Activated naive CD4-positive, alpha-beta T cell treated with anti-CD3 and anti-CD28 coated beads, Interleukin-2, amount 50 U/mL, for 72 hours (primary cell): ENCODE data around the gene GBE1. TPM values are rescaled to one million over a fixed set of nuclear protein-coding genes. Genes with fewer than 3 reads are reported as not detected.

Experiments used
- ATAC-seq, 2 donors: fragments of 150-1000 bp; cut with Tn5 transposase; 2 replicates each; pipeline ENCODE4 v1.10.0; 2021; ENCODE audit warnings: mild to moderate bottlenecking in 2 of 2, moderate library complexity in 2 of 2
- DNase-seq, 2 donors: peaks; one replicate each; pipeline ENCODE4 v3.0.0; 2021 to 2022; ENCODE audit warnings: low spot score in 2 of 2
- H3K27ac Mint-ChIP-seq, 2 donors: one replicate each; pipeline ENCODE4 v1.8.0; 2022; ENCODE audit warnings: mild to moderate bottlenecking in 2 of 2, mixed read lengths in 2 of 2
- H3K36me3 Mint-ChIP-seq, 2 donors: one replicate each; pipeline ENCODE4 v1.8.0; 2022; ENCODE audit warnings: mixed read lengths in 2 of 2
- H3K9me3 Mint-ChIP-seq, 2 donors: one replicate each; pipeline ENCODE4 v1.8.0; 2022; ENCODE audit warnings: mixed read lengths in 2 of 2
- total RNA-seq, 2 donors: library from RNA; stranded (reverse); gene quantifications; one replicate each; pipeline ENCODE4 v1.2.3, GENCODE V29; 2022

Gene GBE1
- total RNA-seq, 2 donors from 2014 or later = 45.7 to 78.9 TPM

GRCh38 chr3:81492040-81492439 lies 269.4 kb downstream of the GBE1 start:
- DNase-seq (no peak), ATAC-seq (no peak)
- Mint-ChIP-seq H3K27ac (no peak overlapping the region), H3K9me3 (no peaks in the 10 kb centered on the region), H3K36me3 (no peaks in the 10 kb centered on the region)

- peak; percentile 76 to 79 for ATAC-seq
- peak; percentile 55 to 79 for DNase-seq
- H3K9me3 Mint-ChIP-seq = no peaks in the 10 kb centered on the region
- no peaks in the 10 kb centered on the region for H3K36me3 Mint-ChIP-seq
- no peak overlapping the region for H3K27ac Mint-ChIP-seq
These were observed 270.7 kb downstream of the GBE1 start for GRCh38 chr3:81490541-81491288.

- DNase-seq (no peak), ATAC-seq (peak in 1 of 2 donors; percentile 35)
- Mint-ChIP-seq H3K9me3 (peaks cover 5 to 9% of the 10 kb centered on the region in 2 donors), H3K27ac (no peak overlapping the region), H3K36me3 (no peaks in the 10 kb centered on the region)
These were observed 276.0 kb downstream of the GBE1 start for GRCh38 chr3:81485444-81485865.

GRCh38 chr3:81484520-81484919 lies 276.9 kb downstream of the GBE1 start:
- H3K36me3 Mint-ChIP-seq = no peaks in the 10 kb centered on the region
- H3K27ac Mint-ChIP-seq = no peak overlapping the region
- ATAC-seq (no peak), DNase-seq (no peak)
- H3K9me3 Mint-ChIP-seq = peaks cover 5 to 9% of the 10 kb centered on the region in 2 donors

GRCh38 chr3:81483046-81483445 lies 278.4 kb downstream of the GBE1 start:
- Mint-ChIP-seq H3K27ac (no peak overlapping the region), H3K9me3 (peaks cover 5 to 9% of the 10 kb centered on the region in 2 donors), H3K36me3 (no peaks in the 10 kb centered on the region)
- ATAC-seq (no peak), DNase-seq (no peak)

DNA sequence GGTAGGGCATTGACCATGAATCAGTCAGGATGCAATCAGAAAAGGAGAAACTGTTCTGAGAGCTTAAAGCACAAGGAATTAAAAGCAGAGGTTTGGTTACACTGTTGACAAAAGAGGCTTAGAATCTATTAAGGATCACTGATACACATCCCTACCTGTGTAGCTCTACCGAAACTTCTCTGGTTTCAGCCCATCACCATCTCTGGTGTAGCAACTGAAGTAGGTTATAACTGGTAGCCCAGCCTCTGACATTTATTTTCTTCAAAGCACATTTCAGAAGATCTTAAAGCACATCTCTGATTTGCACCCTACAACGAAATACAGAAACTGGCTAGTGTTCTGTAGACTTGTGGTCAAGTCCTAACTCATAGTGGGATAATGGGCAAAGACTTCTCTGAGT lies 283.7 kb downstream of the GBE1 start:
- H3K36me3 Mint-ChIP-seq = no peaks in the 10 kb centered on the region
- DNase-seq (no peak), ATAC-seq (no peak)
- H3K9me3 Mint-ChIP-seq = peaks cover 5% of the 10 kb centered on the region in 2 donors
- H3K27ac Mint-ChIP-seq = no peak overlapping the region

DNA sequence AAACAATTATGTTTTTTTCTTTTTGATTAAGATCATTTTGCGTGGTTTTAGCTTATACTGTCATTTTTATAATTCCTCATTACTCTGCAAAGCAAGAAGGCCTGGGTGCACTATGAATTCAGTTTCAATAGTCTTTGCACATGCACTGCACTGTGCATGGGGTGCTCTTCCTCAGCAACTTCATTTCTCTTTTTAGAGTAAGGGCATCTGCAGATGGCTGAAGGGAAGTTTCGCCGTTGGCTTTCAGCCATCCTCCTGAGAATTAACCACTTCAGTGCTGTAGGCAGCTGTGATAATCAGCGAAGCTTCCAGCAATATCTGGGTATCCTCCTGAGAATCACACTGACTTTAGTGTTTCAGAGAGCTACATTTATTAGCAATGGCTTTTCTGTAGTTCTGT lies 284.8 kb downstream of the GBE1 start:
- DNase-seq (no peak), ATAC-seq (no peak)
- no peaks in the 10 kb centered on the region for H3K9me3 Mint-ChIP-seq
- no peak overlapping the region for H3K27ac Mint-ChIP-seq
- no peaks in the 10 kb centered on the region for H3K36me3 Mint-ChIP-seq

DNA sequence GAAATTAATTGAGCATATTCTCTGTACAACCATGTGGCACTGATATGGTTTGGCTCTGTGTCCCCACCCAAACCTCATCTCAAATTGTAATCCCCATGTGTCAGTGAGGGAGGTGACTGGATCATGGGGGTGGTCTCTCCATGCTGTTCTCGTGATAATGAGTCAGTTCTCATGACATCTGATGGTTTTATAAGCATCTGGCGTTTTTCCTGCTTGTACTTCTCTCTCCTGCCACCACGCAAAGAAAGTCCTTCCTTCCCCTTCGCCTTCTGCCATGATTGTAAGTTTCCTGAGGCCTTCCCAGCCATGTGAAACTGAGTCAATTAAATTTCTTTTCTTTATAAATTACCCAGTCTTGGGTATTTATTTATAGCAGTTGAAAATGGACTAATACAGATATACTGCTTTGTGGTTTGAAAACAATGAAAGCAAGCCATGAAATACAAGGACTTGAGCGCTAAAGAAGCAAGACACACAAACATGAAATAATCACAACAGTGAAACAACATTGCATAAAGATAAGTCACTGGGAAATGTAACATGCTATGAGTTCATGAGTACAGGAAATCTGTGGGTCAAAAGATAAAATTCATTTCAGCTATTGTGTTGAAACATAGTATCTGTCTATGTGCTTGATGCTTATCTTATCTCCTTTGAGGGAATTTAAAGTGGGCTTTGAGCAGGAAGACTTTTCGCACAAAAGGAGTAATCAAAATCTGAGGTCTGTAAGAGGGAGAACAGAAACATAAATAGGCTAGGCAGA lies 288.7 kb downstream of the GBE1 start:
- no peak for ATAC-seq
- no peaks in the 10 kb centered on the region for H3K36me3 Mint-ChIP-seq
- H3K9me3 Mint-ChIP-seq = no peaks in the 10 kb centered on the region

DNA sequence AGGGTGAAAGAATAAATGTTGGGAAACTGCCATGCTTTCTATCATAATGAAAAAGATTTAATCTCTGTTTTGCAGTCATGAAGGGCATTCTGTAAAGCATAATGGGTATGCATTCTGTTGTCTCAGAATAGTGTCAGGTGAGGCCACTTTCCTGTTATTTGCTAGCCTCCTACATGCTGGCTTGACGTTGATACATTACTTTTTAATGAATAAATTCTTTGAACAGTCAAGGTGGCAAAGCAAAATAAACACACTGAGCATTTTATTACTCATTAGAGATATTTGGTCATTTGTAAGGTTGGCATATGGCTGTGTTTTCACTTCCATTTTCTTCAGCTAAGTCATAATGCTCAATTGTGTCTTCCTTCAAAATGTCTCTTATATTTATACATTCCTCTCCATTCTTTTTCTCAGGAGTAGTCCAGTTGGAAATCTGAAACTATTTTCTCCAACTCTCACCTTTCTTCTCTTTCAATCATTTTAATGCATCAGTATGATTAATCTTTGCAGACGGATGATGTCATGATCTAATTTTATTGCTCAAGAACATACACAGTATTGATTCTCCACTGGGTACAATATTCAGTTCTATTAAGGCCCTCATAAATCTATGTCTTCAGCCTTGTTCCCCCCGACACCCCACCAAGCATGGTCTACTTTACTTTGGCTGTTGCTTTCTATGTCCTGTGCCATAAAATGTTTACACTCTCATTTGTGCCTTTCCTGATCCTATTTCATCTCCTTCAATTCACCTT lies 290.7 kb downstream of the GBE1 start:
- ATAC-seq = no peak
- Mint-ChIP-seq H3K36me3 (no peaks in the 10 kb centered on the region), H3K9me3 (no peaks in the 10 kb centered on the region), H3K27ac (no peak overlapping the region)
- no peak for DNase-seq

More for the DNA sequence above, 288.7 kb downstream of the GBE1 start:
- H3K27ac Mint-ChIP-seq = no peak overlapping the region
- no peak for DNase-seq

- ATAC-seq = no peak
- DNase-seq = no peak
- H3K9me3 Mint-ChIP-seq = no peaks in the 10 kb centered on the region
- H3K36me3 Mint-ChIP-seq = no peaks in the 10 kb centered on the region
- no peak overlapping the region for H3K27ac Mint-ChIP-seq
These were observed 293.1 kb downstream of the GBE1 start for GRCh38 chr3:81468391-81468790.

DNA sequence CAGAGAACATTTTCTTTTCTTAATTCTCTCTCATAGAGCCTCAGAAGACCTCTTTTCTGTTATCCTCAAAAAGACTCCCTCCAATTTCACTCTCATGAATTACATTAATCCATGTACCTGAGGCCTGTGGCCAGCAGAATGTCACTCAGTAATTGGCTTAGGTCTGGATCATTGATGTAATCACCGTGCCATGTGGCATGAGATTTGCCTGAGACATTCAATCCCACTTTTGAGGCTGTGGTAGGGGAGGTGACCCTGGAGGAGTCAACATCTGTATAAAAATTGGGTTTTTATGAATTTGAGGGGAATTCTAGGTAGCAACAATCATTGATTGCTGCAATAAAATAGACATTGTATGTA lies 295.3 kb downstream of the GBE1 start:
- no peaks in the 10 kb centered on the region for H3K36me3 Mint-ChIP-seq
- no peak for ATAC-seq
- DNase-seq = no peak
- no peaks in the 10 kb centered on the region for H3K9me3 Mint-ChIP-seq
- H3K27ac Mint-ChIP-seq = no peak overlapping the region

GRCh38 chr3:81465510-81466200 lies 295.8 kb downstream of the GBE1 start:
- Mint-ChIP-seq H3K27ac (no peak overlapping the region), H3K36me3 (no peaks in the 10 kb centered on the region), H3K9me3 (no peaks in the 10 kb centered on the region)
- DNase-seq (no peak), ATAC-seq (no peak)

- no peak for ATAC-seq
- Mint-ChIP-seq H3K27ac (no peak overlapping the region), H3K9me3 (no peaks in the 10 kb centered on the region), H3K36me3 (no peaks in the 10 kb centered on the region)
- no peak for DNase-seq
These were observed 297.7 kb downstream of the GBE1 start for GRCh38 chr3:81463781-81464180.

- no peaks in the 10 kb centered on the region for H3K9me3 Mint-ChIP-seq
- no peak overlapping the region for H3K27ac Mint-ChIP-seq
- no peaks in the 10 kb centered on the region for H3K36me3 Mint-ChIP-seq
- ATAC-seq = no peak
- DNase-seq = no peak
These were observed 298.5 kb downstream of the GBE1 start for GRCh38 chr3:81462921-81463320.

DNA sequence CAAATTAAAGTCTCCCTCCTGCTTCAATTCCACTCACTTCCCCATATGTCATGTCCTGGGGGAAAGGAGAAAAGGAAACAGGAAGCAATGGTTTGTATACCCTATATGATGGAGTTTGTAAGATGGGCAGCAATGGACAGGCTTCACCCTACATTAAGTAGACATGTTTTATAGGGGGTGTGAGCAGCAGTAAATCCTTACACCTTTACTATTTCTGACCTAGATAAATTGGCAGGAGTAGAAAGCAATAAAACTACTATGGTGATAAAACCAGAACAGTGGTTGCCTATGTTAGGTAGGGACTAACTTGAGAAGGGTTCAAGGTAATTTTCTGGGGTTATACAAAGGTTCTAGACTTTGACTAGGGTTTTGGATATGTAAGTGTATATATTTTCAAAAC lies 301.7 kb downstream of the GBE1 start:
- Mint-ChIP-seq H3K9me3 (no peaks in the 10 kb centered on the region), H3K27ac (no peak overlapping the region), H3K36me3 (no peaks in the 10 kb centered on the region)
- ATAC-seq (no peak), DNase-seq (no peak)

DNA sequence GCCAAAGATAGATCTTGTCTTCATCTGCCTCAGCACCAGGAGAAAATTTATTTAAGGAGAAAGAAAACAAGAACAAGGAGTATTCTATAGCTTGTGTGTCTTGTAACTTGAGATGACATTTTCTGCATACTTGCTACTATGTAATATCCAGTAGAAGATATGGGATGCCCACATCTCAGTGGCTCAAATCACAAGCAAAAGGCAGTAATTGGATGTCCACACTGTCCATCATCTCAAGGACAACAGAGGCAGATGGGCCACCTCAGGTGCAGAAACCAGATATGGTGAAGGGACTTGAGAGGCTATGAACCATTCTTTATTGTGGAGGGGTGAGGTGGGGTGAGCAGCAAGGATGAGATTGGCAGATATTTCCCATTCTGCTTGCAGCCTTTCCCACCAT lies 309.0 kb downstream of the GBE1 start:
- ATAC-seq = no peak
- H3K36me3 Mint-ChIP-seq = no peaks in the 10 kb centered on the region
- no peak overlapping the region for H3K27ac Mint-ChIP-seq

GRCh38 chr3:81451611-81452010 lies 309.8 kb downstream of the GBE1 start:
- no peak for DNase-seq
- no peak for ATAC-seq

More for the DNA sequence above, 309.0 kb downstream of the GBE1 start:
- no peak for DNase-seq
- no peaks in the 10 kb centered on the region for H3K9me3 Mint-ChIP-seq

More at GRCh38 chr3:81451611-81452010, 309.8 kb downstream of the GBE1 start:
- H3K27ac Mint-ChIP-seq = no peak overlapping the region
- no peaks in the 10 kb centered on the region for H3K36me3 Mint-ChIP-seq
- no peaks in the 10 kb centered on the region for H3K9me3 Mint-ChIP-seq
